Eye (tissue), 1 donor: ENCODE measurements around the gene THAP11.

ENCODE experiments used
- DNase-seq: peaks from one replicate; pipeline ENCODE4 v3.0.0-alpha.2; 2015

THAP11 gene

GRCh38 chr16:67841816-67842508 lies at the start of gene THAP11:
Gene THAP11 (plus strand): TSS chr16:67842320. CDS start chr16:67842555, 235 bp downstream.
- peak; percentile 100 for DNase-seq

DNA sequence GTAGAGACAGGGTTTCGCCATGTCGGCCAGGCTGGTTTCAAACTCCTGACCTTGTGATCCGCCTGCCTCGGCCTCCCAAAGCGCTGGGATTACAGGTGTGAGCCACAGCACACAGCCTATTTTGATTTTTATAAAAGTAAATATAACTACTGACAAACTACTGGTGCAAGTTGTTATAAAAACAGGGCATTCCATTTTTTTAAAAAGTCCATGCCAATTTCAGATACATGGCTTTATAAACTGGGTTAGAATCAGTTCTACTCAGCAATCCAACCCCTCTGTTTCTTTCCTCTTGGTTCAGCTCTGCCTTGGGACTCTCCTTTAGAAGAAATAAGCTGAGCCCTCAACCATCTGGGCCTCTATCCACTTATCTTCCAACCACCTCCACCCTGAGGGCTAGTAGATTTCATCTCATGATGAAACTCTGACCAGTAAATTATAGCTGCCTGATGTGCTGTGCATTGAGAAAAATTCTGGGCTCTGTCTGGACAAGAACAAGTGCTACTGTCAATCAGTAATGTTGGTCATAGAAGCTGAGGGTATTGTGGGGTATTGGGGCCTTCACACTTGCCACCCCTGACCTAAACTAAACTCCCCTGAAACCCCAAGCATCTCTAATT lies 45.9 kb upstream of the THAP11 start:
- no peak for DNase-seq

DNA sequence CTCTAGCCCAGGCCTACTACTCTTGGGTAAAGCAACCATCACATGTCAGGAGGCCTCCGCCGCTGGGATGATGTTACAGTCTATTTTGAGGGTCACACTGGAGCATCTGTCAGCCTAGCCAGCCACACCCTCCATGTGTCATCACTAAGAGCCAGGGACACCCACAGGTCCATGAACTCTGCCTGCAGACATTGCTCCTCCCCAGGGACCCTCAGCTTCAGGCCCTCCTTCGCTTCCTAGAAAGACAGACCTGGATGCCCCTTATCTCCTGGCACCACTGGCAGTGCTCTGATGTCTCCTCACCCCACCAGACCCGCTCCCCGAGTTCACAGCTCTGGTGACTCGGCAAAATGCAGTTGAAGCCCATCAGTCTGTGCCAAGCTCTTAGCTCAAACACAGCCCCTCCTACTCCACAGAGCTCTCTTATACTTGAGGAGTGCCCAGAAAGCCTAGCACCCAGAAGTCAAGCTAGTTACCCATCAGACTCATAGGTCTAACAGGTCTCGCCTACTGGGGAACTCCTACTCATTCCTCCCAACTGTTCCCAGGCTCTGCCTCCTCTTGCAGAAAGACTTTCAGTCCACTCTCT lies 41.7 kb upstream of the THAP11 start:
- DNase-seq, result no peak

GRCh38 chr16:67801241-67801640 lies 40.9 kb upstream of the THAP11 start:
- no peak for DNase-seq

DNA sequence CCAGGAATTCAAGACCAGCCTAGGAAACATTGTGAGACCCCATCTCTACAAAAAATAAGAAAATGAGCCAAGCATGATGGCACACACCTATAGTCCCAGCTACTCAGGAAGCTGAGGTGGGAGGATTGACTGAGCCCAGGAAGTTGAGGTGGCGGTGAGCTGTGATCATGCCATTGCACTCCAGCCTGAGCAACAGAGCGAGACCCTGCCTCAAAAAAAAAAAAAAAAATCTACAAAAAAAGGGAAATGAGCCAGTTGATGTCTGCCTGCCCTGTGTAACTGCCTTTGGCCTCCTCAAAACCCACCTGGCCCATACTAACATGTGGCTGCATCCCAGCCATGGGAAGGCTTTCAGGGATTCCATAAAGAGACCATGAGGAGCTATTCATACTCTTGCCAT lies 40.2 kb upstream of the THAP11 start:
- DNase-seq, result no peak

GRCh38 chr16:67803894-67804293 lies 38.2 kb upstream of the THAP11 start:
- no peak for DNase-seq

GRCh38 chr16:67804853-67805542 lies 37.1 kb upstream of the THAP11 start:
- no peak for DNase-seq

GRCh38 chr16:67805718-67806427 lies 36.2 kb upstream of the THAP11 start:
- no peak for DNase-seq

GRCh38 chr16:67806428-67807147 lies 35.5 kb upstream of the THAP11 start, which contains the start of the genes RANBP10 and TSNAXIP1:
Gene RANBP10 (minus strand): TSS chr16:67806560. CDS start chr16:67806536, 24 bp downstream.
Gene TSNAXIP1 (plus strand): TSS chr16:67806889. CDS start chr16:67807150, 261 bp downstream.
- peak; percentile 99 for DNase-seq

DNA sequence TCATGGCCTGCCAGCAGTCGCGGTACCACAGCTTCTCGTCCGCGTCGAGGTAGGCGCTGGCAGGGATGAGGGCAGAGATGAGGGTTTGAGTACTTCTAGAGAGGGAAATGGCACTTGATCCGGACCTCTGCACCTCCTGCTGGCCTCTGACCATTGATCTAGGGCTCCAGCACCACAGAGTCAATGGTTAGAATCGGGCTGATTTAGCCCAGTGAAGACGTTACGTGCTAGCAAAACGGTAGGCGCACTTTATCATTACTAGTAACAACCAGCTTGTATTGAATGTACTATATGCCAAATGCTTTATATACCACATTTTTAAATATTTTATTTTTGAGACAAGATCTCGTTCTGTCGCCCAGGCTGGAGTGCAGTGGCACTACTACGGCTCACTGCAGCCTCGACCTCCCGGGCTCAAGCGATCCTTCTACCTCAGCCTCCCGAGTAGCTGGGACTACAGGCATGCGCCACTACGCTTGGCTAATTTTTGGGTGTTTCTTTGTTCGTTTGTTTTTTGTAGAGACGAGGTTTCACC lies 34.9 kb upstream of the THAP11 start:
- no peak for DNase-seq

GRCh38 chr16:67811899-67812298 lies 30.2 kb upstream of the THAP11 start:
- no peak for DNase-seq

DNA sequence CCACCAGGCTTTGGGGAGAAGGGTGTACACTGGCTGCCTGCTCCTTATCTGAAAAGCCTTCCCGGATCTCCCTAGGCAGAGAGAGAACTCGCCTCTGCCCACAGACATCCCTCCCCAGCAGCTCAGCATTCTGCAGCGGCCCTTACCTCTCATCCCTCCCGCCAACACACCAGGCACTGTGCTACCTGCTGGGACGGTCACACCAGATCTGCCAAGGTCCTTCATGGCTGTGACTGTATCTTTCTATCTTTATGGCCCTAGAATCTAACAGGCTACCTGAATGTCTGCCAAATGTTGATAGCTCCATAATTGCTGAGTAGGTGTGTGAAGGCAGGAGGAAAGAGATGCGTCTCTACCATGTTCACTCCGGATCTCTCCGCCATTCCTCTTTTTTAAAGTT lies 27.6 kb upstream of the THAP11 start:
- DNase-seq, result no peak

GRCh38 chr16:67820608-67821259 lies 21.4 kb upstream of the THAP11 start:
- DNase-seq, result no peak

DNA sequence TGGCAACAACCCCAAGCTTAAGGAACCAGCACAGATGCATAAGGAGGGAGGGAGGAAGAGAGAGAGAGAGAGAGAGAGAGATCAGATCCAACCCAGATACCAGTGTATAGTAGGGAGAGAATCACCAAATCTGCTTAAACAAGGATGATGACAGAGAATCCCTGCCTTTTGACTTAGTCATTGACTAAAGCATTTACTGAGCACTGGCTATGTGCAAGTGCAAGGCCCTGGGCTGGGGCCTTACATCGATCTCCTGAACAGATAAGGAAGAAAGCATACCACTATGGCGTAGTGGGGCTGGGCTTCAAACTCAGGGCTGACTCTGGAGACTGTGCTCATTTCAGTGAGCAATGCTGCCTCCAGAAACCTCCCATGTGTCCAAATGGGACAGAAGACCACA lies 19.6 kb upstream of the THAP11 start:
- DNase-seq, result no peak

- no peak for DNase-seq
Measured at GRCh38 chr16:67825119-67825518, 17.0 kb upstream of the THAP11 start.

DNA sequence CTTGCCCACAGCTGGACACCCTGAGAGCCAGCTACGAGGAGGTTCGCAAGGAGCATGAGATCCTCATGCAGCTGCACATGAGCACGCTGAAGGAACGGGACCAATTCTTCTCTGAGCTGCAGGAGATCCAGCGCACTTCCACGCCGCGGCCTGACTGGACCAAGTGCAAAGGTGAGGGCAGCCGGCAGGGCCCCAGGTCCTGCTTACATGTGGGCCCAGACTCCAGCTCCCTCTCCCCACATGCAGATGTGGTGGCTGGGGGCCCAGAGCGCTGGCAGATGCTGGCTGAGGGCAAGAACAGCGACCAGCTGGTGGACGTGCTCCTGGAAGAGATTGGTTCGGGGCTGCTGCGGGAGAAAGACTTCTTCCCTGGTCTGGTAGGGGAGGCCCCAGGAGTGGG lies 16.2 kb upstream of the THAP11 start:
- no peak for DNase-seq

- DNase-seq, result no peak
Measured at GRCh38 chr16:67828651-67829050, 13.5 kb upstream of the THAP11 start.

DNA sequence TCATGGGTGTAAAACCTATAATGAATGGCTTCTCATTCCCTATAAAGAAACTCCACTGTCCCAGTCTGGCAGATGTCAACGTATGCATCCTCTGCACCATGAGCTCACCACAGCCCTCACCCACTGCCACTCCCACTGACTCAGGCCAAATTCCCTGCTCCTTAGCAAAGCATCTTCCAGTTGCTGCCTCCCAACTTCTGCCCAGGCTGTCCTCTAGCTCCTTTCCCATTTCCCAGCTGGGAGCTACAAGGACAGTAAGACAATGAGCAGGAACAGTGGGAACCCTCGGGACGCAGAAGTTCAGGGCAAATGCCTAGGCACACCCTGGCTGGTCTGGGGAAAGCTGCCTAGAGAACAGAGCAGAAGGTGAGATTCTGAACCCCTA lies 9.1 kb upstream of the THAP11 start:
- peak; percentile 27 for DNase-seq

DNA sequence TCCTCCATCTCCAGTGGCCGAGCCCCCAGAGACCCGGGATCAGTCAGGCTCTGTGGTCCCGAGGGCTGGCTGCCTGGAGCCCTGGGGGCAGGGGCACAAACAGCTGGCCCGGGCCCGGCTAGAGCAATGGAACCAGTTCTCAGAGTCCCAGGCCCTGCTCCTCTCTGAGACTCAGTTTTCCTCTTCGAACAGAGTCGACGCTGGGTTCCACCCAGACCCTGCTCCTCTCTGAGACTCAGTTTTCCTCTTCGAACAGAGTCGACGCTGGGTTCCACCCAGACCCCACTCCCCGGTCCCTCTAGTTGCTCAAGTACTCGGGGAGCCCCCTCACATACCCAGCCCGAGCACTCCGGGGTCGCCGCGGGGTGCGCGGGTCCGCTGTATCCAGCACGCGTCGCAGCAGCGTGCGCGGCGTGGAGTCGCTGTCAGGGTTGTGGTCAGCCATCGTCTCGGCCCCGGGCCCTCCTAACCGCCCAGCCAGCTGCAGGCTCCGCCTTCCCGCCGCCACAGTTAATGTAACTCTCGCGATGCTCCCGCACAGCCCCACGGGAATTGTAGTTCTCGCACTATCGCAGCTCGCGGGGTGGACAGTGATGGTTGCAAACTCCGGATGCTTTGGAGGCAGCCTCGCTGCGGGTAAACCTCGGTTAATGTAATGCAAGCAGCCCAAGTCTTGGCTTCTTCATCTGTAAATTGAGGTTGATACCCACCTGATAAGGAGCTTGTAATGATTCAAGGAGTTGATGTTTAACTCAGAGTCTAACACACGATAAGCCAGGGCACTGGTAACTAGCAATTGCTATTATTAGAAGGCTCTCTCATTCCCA lies 8.5 kb upstream of the THAP11 start:
- DNase-seq, result peak; percentile 99

DNA sequence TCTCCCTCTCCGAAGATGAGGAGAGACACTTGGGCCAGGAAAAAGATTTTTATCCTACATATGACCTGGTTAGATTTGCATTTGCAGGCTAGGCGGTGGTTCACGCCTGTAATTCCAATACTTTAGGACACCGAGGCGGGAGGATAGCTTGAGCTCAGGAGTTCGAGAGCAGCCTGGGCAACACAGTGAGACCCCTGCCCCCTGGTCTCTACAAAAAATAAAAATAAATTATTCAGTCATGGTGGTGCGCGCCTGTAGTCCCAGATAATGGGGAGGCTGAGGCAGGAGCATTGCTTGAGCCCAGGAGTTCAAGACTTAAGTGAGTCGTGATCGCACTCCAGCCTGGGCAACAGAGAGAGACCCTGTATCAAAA lies 7.9 kb upstream of the THAP11 start:
- no peak for DNase-seq
